Testis (tissue), 3 donors: ENCODE data around the gene PLP1. TPM values are rescaled to one million over a fixed set of nuclear protein-coding genes. Genes with fewer than 3 reads are reported as not detected.
A peak's percentile ranks its signal among the peaks of the same experiment; 100 is the strongest.

Experiments
- DNase-seq: peaks from one replicate; pipeline ENCODE4 v3.0.0-alpha.2; 2019
- H3K27ac ChIP-seq, 2 donors: fragments of 200-600 bp; sonication (generic); one replicate each; pipeline ENCODE4 v1.5.1; 2019
- H3K27me3 ChIP-seq: fragments of 200-600 bp; sonication (generic); one replicate; pipeline ENCODE4 v1.5.1; 2019
- H3K36me3 ChIP-seq: fragments of 200-600 bp; sonication (generic); one replicate; pipeline ENCODE4 v1.5.1; 2017; ENCODE audit warnings: low read depth; ENCODE audit errors: missing control alignments
- H3K4me1 ChIP-seq: fragments of 200-600 bp; sonication (generic); one replicate; pipeline ENCODE4 v1.5.1; 2019
- H3K4me3 ChIP-seq, 2 donors: fragments of 200-600 bp; sonication (generic); one replicate each; pipeline ENCODE4 v1.5.1; 2017 to 2019
- H3K9me3 ChIP-seq: fragments of 200-600 bp; sonication (generic); one replicate; pipeline ENCODE4 v1.5.1; 2017
- CTCF ChIP-seq, 3 experiments: fragments of 450-650 bp in 2 of 3; fragments of 200-600 bp in 1 of 3; sonication (generic) in 1 of 3; IDR thresholded peaks; one replicate each; pipeline ENCODE4 v1.5.1; 2016 to 2019; ENCODE audit warnings: antibody characterized with exemption in 3 of 3, mild to moderate bottlenecking in 2 of 3, moderate library complexity in 1 of 3
- POLR2A ChIP-seq: fragments of 450-650 bp; IDR thresholded peaks from one replicate; pipeline ENCODE4 v1.6.1; 2017; ENCODE audit warnings: antibody characterized with exemption, mild to moderate bottlenecking, moderate library complexity
- WGBS, 2 donors: methylation state at CpG; one replicate each; pipeline ENCODE4 v1.1.5; 2018; 5-methylcytosine and 5-hydroxymethylcytosine counted together
- intact Hi-C: fragments of 100-400 bp; cut with DNase I; formaldehyde crosslinking; loops from one replicate; pipeline ENCODE4 v1.15.1; 2023; ENCODE audit warnings: low total_unique reads
- polyA plus RNA-seq: library from polyadenylated mRNA; stranded (reverse); fragments of 350-450 nt; fragmentation: Illumina TruSeq; extraction: RNeasy Lipid Tissue Mini Kit (QIAGEN cat#74804); gene quantifications from one replicate; pipeline ENCODE4 v1.2.3, GENCODE V29; 2014; ENCODE audit warnings: low read depth, low replicate concordance; ENCODE audit not compliant: insufficient read depth
- total RNA-seq, 2 donors: library from RNA; depleted of rRNA; stranded (reverse); fragments of >200 nt; gene quantifications; one replicate each; pipeline ENCODE4 v1.2.3, GENCODE V29; 2016

Gene PLP1
- total and polyA plus RNA-seq, 3 donors from 2014 or later: 79.7 to 119 (median 111) TPM

DNA sequence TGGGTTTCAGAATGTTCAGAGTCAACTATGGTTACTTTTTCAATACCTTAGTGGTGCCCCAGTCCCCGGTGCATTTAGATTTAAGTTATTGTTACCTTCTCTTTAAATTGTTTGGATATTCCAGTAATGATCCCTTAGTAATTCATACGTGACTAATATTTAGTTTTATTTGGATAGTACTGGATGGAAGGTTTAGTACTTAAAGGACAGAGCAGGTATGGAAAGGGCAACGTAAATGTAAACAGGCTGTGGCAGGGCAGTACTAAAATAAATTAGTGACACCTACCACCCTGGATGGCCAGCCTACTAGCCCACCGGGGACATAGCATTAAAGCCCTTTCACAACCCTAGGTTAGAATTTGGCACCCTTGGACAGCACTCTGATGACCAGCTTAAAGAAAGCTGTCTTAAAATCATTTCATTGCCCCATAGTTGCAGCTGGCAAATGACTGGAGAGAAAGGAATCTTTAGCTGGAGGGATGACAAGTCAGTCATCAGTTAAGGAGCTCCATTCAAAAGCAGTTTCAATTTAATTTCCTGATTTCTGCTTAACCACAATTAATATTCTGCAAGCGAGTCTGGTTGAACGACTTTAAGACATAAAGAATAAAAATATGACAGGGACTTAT lies 16.4 kb downstream of the PLP1 start:
- intact Hi-C loops: no loop called here

GRCh38 chrX:103793545-103793940 lies 16.9 kb downstream of the PLP1 start:
- Histone ChIP-seq H3K36me3 (no peaks in the 10 kb centered on the region), H3K9me3 (no peaks in the 10 kb centered on the region), H3K4me3 (no peak overlapping the region), H3K4me1 (peaks cover 3% of the 10 kb centered on the region), H3K27ac (peak overlapping the region; percentile 25 to 44), H3K27me3 (no peaks in the 10 kb centered on the region)
- TF ChIP-seq CTCF (IDR thresholded peaks at IDR 0.05) (no peak), POLR2A (no peak)
- WGBS, 2 donors: 48 to 50% methylated on average over 2 of the region's 2 CpGs
- intact Hi-C loops: no loop called here
- peak; percentile 23 for DNase-seq

More for the DNA sequence above, 16.4 kb downstream of the PLP1 start:
- Histone ChIP-seq H3K27me3 (no peaks in the 10 kb centered on the region), H3K4me1 (peaks cover 3% of the 10 kb centered on the region), H3K27ac (peak overlapping the region; percentile 25 to 44), H3K4me3 (no peak overlapping the region), H3K36me3 (no peaks in the 10 kb centered on the region), H3K9me3 (no peaks in the 10 kb centered on the region)
- no peak for DNase-seq
- WGBS, 2 donors: 70 to 76% methylated on average over 6 of the region's 6 CpGs
- TF ChIP-seq POLR2A (no peak), CTCF (IDR thresholded peaks at IDR 0.05) (no peak)

DNA sequence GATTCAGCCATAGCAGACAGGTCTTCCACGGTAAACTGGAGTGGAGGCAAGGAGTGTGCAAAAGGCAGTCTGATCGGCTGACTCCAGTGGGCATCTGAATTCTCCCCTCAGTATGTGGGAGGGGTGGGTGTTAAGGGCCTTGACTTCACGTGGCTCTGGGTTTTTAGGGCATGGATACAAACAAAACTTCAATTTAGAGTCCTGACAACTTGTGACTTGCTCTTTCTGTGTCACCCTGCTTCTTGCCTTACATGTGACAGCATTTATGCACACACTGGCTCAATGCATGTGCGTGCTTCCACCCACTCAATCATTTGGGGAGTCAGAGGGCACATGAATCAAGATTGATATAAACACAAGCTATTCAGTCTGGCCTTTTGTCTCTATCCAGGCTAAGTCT lies 17.5 kb downstream of the PLP1 start:
- no peaks in the 10 kb centered on the region for H3K36me3 ChIP-seq
- no peaks in the 10 kb centered on the region for H3K27me3 ChIP-seq
- no peaks in the 10 kb centered on the region for H3K9me3 ChIP-seq
- peaks cover 3% of the 10 kb centered on the region for H3K4me1 ChIP-seq
- DNase-seq: no peak
- 33 to 58% methylated on average over 3 to 4 of the region's 4 CpGs for WGBS, 2 donors
- intact Hi-C loops: no loop called here
- TF ChIP-seq POLR2A: no peak
- TF ChIP-seq CTCF (IDR thresholded peaks at IDR 0.05): no peak
- H3K4me3 ChIP-seq: no peak overlapping the region
- H3K27ac ChIP-seq: peak overlapping the region in 1 of 2 donors; percentile 25

- DNase-seq: no peak
- no peak overlapping the region for H3K4me3 ChIP-seq
- no peaks in the 10 kb centered on the region for H3K9me3 ChIP-seq
- H3K27me3 ChIP-seq: no peaks in the 10 kb centered on the region
- no peaks in the 10 kb centered on the region for H3K36me3 ChIP-seq
- WGBS, 2 donors: 42 to 51% methylated on average over 2 of the region's 2 CpGs
- no peak for TF ChIP-seq CTCF (IDR thresholded peaks at IDR 0.05)
- no peak for TF ChIP-seq POLR2A
- H3K4me1 ChIP-seq: peaks cover 3% of the 10 kb centered on the region
- no peak overlapping the region for H3K27ac ChIP-seq
- intact Hi-C loops: no loop called here
Measured at GRCh38 chrX:103797691-103798090, 21.1 kb downstream of the PLP1 start.

DNA sequence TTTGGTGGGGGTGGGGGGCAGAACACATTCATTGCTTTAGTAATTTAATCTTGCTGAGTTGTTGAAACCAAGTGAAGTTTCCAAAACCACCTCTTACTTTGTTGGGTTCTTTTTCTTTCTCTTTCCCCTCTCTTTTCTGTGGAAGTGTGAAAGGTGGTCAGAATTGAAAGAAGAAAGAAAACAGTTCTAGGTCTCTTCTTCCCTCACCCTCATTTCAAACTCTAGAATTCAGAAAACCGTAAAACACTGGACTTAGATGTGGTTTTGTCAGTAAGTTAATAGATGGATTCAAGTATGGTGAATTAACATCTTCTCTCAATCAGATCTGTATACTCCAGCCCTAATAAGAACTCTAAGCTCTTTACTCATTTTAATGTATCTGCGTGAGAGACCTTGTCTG lies 23.7 kb downstream of the PLP1 start:
- Histone ChIP-seq H3K4me3 (no peak overlapping the region), H3K36me3 (no peaks in the 10 kb centered on the region), H3K4me1 (peaks cover 3% of the 10 kb centered on the region), H3K27me3 (no peaks in the 10 kb centered on the region), H3K9me3 (no peaks in the 10 kb centered on the region), H3K27ac (no peak overlapping the region)
- no peak for DNase-seq
- WGBS, 2 donors: 94 to 96% methylated on average over 2 of the region's 2 CpGs
- intact Hi-C loops: no loop called here
- TF ChIP-seq POLR2A (no peak), CTCF (IDR thresholded peaks at IDR 0.05) (no peak)
